Parathyroid adenoma (tissue), 2 donors: ENCODE results near the gene PLCG2.

ENCODE experiments used
- H2AFZ ChIP-seq: fragments of 300-600 bp; sonication (generic); one replicate; pipeline ENCODE4 v1.7.0; 2017; ENCODE audit warnings: antibody characterized with exemption, mild to moderate bottlenecking
- H3K27ac ChIP-seq: fragments of 300-600 bp; sonication (generic); one replicate; pipeline ENCODE4 v1.7.0; 2017
- H3K27me3 ChIP-seq: fragments of 300-600 bp; sonication (generic); one replicate; pipeline ENCODE4 v1.7.0; 2017; ENCODE audit warnings: low read length; ENCODE audit not compliant: control insufficient read depth, insufficient read depth
- H3K36me3 ChIP-seq: fragments of 300-600 bp; sonication (generic); one replicate; pipeline ENCODE4 v1.7.0; 2017; ENCODE audit warnings: low read length; ENCODE audit not compliant: control insufficient read depth, insufficient read depth
- H3K4me1 ChIP-seq: fragments of 300-600 bp; sonication (generic); one replicate; pipeline ENCODE4 v1.7.0; 2017; ENCODE audit warnings: control low read depth
- H3K4me2 ChIP-seq: fragments of 300-600 bp; sonication (generic); one replicate; pipeline ENCODE4 v1.7.0; 2017; ENCODE audit warnings: low read length
- H3K4me3 ChIP-seq: fragments of 300-600 bp; sonication (generic); one replicate; pipeline ENCODE4 v1.7.0; 2017; ENCODE audit warnings: low read depth, low read length
- H3K79me2 ChIP-seq: fragments of 300-600 bp; sonication (generic); one replicate; pipeline ENCODE4 v1.7.0; 2017; ENCODE audit warnings: control low read depth
- H3K9ac ChIP-seq: fragments of 300-600 bp; sonication (generic); one replicate; pipeline ENCODE4 v1.7.0; 2017; ENCODE audit warnings: mild to moderate bottlenecking
- H3K9me3 ChIP-seq: fragments of 300-600 bp; sonication (generic); one replicate; pipeline ENCODE4 v1.7.0; 2017; ENCODE audit warnings: low read length; ENCODE audit not compliant: control insufficient read depth
- TF ChIP-seq, protein P1 (sequence below): fragments of 300-600 bp; sonication (generic); IDR thresholded peaks from one replicate; pipeline ENCODE4 v1.7.0; 2017; ENCODE audit warnings: antibody characterized with exemption, mild to moderate bottlenecking
- donor health status: primary hyperparathyroidism.

PLCG2 gene

DNA sequence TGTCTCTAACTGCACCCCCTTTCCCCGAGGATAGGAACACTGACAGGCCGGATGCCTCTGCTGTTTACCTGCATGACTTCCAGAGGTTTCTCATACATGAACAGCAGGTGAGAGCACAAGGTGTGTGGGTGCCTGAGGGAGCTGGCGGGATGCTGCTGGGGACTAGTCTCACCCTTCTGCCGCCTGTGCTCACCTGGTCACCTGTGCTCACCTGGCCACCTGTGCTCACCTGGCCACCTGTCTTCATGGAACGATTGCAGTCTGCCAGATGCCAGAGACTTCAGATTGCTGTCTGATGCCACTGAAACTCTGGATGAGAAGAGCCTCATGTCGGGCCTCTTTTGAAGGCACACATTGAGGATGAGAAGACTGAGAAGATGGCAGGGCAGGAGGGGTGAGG lies 104.1 kb downstream of the PLCG2 start:
- Histone ChIP-seq H3K27me3 (no peaks in the 10 kb centered on the region), H3K27ac (no peak overlapping the region), H3K79me2 (no peaks in the 10 kb centered on the region), H3K4me2 (no peak overlapping the region), H2AFZ (no peak overlapping the region), H3K36me3 (no peaks in the 10 kb centered on the region), H3K9me3 (no peaks in the 10 kb centered on the region), H3K4me1 (no peaks in the 10 kb centered on the region), H3K4me3 (no peak overlapping the region), H3K9ac (no peak overlapping the region)
- TF ChIP-seq, protein P1, sequence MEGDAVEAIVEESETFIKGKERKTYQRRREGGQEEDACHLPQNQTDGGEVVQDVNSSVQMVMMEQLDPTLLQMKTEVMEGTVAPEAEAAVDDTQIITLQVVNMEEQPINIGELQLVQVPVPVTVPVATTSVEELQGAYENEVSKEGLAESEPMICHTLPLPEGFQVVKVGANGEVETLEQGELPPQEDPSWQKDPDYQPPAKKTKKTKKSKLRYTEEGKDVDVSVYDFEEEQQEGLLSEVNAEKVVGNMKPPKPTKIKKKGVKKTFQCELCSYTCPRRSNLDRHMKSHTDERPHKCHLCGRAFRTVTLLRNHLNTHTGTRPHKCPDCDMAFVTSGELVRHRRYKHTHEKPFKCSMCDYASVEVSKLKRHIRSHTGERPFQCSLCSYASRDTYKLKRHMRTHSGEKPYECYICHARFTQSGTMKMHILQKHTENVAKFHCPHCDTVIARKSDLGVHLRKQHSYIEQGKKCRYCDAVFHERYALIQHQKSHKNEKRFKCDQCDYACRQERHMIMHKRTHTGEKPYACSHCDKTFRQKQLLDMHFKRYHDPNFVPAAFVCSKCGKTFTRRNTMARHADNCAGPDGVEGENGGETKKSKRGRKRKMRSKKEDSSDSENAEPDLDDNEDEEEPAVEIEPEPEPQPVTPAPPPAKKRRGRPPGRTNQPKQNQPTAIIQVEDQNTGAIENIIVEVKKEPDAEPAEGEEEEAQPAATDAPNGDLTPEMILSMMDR, result no peak

DNA sequence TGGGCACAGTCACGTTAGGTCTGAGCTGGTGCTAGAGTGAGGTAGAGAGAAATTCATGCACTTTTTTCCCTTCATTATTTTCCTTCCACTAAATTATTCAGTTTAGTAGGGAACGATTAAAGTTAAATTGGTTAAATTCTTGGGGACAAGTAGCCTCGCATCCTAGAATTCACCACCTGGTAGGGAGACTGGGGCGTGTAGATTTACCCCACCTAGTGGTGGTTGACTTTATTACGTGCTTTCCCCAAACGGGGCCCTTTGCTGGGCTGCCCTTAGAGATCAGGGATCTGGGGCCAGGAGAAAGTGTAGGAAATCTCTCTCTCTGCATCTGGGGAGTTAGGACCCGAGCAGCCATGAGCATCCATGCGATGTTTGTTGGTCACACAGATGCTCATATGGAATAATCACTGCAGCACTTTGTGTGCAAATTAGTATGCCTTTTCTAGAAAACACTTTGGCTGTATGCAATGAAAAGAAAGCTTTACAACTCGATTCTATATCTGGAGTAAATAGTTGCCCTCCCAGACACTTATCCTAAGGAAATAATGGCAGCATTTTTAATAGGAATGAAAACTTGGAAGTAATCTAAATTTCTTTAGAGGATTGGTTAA lies 107.0 kb downstream of the PLCG2 start:
- H3K9me3 ChIP-seq, result no peaks in the 10 kb centered on the region
- H3K36me3 ChIP-seq, result no peaks in the 10 kb centered on the region
- no peak overlapping the region for H3K9ac ChIP-seq
- no peak overlapping the region for H3K27ac ChIP-seq
- no peaks in the 10 kb centered on the region for H3K27me3 ChIP-seq
- H2AFZ ChIP-seq, result no peak overlapping the region
- TF ChIP-seq, protein P1, result peak; percentile 58
- no peak overlapping the region for H3K4me2 ChIP-seq
- H3K4me3 ChIP-seq, result no peak overlapping the region
- H3K4me1 ChIP-seq, result no peaks in the 10 kb centered on the region
- H3K79me2 ChIP-seq, result no peaks in the 10 kb centered on the region

DNA sequence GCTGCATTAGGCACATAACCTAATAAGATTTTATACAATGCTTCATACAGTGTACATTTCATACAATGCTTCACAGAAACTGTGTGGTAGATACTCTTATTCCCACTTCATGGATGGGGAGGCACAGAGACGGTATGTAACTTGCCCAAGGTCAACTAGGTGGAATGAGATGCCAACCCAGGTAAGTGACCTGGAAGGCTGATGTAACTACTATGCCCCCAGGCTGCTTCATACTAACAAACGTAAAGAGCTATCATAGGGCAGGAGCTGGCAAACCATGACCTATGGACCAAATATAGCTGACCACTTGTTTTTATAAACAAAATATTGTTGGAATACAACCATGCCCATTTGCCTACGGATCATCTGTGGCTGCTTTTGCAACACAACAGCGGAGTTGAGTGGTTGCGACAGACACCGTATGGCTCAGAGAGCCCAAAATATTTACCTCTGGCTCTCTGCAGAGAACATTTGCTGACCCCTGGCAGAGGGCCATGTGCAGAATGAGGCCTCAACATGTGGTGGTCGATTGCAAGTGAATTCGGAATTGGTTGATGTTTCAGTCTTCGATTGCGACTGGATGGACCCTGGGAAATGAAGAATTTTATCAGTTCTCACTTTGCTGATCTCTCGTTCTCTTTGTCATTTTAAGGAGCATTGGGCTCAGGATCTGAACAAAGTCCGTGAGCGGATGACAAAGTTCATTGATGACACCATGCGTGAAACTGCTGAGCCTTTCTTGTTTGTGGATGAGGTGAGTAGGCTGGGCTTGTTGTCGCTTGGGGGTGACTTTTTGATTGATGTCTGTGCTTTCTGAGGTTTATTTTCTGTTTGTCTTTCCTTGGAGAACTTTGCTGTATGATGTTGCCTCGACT lies 109.7 kb downstream of the PLCG2 start:
- H3K9ac ChIP-seq, result no peak overlapping the region
- no peak overlapping the region for H3K4me3 ChIP-seq
- TF ChIP-seq, protein P1, result no peak
- no peaks in the 10 kb centered on the region for H3K27me3 ChIP-seq
- H3K27ac ChIP-seq, result no peak overlapping the region
- H3K4me1 ChIP-seq, result no peaks in the 10 kb centered on the region
- H3K79me2 ChIP-seq, result no peaks in the 10 kb centered on the region
- H3K9me3 ChIP-seq, result no peaks in the 10 kb centered on the region
- no peaks in the 10 kb centered on the region for H3K36me3 ChIP-seq
- H3K4me2 ChIP-seq, result no peak overlapping the region
- H2AFZ ChIP-seq, result no peak overlapping the region

DNA sequence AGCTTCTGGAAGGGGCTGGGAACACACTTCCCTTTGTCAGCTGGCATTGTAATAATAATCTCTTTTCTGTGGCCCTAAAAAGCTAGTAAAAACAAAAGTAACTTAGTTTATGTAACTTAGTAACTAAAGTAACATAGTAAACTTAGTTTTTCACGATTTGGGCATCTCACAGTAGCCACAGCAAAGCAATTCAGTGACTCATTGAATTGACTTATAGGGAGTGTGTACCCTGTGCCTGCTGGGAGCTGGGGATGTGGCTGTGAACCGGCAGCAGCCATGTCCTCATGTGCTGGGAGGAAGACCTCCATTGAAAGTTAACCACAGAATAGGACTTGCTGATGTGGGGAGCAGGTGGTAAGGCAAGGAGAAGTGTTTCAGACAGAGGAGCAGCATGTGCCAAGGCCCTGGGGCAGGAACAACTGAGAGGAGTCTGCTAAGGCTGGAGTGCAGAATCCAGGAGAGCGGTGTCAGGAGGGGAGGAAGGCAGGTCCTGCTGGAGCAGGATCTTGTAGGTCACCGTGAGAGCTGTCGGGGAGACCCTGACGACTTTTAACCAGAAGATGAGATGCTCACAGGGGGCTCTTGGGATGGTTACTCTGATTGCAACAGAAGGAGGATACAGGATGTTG lies 112.8 kb downstream of the PLCG2 start:
- no peak overlapping the region for H2AFZ ChIP-seq
- H3K4me3 ChIP-seq, result no peak overlapping the region
- H3K9ac ChIP-seq, result no peak overlapping the region
- no peak overlapping the region for H3K4me2 ChIP-seq
- no peaks in the 10 kb centered on the region for H3K79me2 ChIP-seq
- no peaks in the 10 kb centered on the region for H3K9me3 ChIP-seq
- H3K36me3 ChIP-seq, result no peaks in the 10 kb centered on the region
- no peak overlapping the region for H3K27ac ChIP-seq
- TF ChIP-seq, protein P1, result no peak
- no peaks in the 10 kb centered on the region for H3K27me3 ChIP-seq
- H3K4me1 ChIP-seq, result no peaks in the 10 kb centered on the region
